Neural cell (in vitro differentiated cells): ENCODE results near the gene ZDHHC14. TPM values are rescaled to one million over a fixed set of nuclear protein-coding genes. Genes with fewer than 3 reads are reported as not detected.

ENCODE experiments used
- H2AFZ ChIP-seq: fragments of 200-600, 300-800 bp; sonication (generic), shearing (Covaris generic); 2 replicates; pipeline ENCODE4 v1.6.0; 2014; ENCODE audit warnings: low read depth, mild to moderate bottlenecking, antibody characterized with exemption, low read length, moderate library complexity
- H3F3A ChIP-seq: fragments of 200-600 bp; shearing (Covaris generic); 2 replicates; pipeline ENCODE4 v1.6.1; 2016; ENCODE audit warnings: mild to moderate bottlenecking, moderate library complexity, mixed read lengths, antibody characterized with exemption, low read length; ENCODE audit not compliant: insufficient read depth, poor library complexity, severe bottlenecking
- H3K27ac ChIP-seq: fragments of 200-600, 300-800 bp; sonication (generic), shearing (Covaris generic); 2 replicates; pipeline ENCODE4 v1.5.1; 2014; ENCODE audit warnings: mild to moderate bottlenecking, low read length, moderate library complexity
- H3K27me3 ChIP-seq: fragments of 300-800, 200-600 bp; sonication (generic), shearing (Covaris generic); 2 replicates; pipeline ENCODE4 v1.6.0; 2014; ENCODE audit warnings: mild to moderate bottlenecking, low read depth, low read length, moderate library complexity; ENCODE audit not compliant: insufficient read depth
- H3K36me3 ChIP-seq: fragments of 300-800, 200-600 bp; sonication (generic), shearing (Covaris generic); 2 replicates; pipeline ENCODE4 v1.5.1; 2014; ENCODE audit warnings: mild to moderate bottlenecking, antibody characterized with exemption, low read length, moderate library complexity; ENCODE audit not compliant: insufficient read depth
- H3K4me2 ChIP-seq: fragments of 300-800, 200-600 bp; sonication (generic), shearing (Covaris generic); 2 replicates; pipeline ENCODE4 v1.6.0; 2014; ENCODE audit warnings: mild to moderate bottlenecking, low read length
- H3K4me3 ChIP-seq: fragments of 300-800, 200-600 bp; sonication (generic), shearing (Covaris generic); 2 replicates; pipeline ENCODE4 v1.5.1; 2014; ENCODE audit warnings: mild to moderate bottlenecking, low read length, moderate library complexity
- H3K79me2 ChIP-seq: fragments of 200-600 bp; shearing (Covaris generic); replicated peaks from 2 replicates; pipeline ENCODE4 v1.6.0; 2014; ENCODE audit warnings: mild to moderate bottlenecking, low read length, moderate library complexity; ENCODE audit not compliant: insufficient read depth
- H3K9ac ChIP-seq: fragments of 300-800, 200-600 bp; sonication (generic), shearing (Covaris generic); 2 replicates; pipeline ENCODE4 v1.6.1; 2016; ENCODE audit warnings: mild to moderate bottlenecking, low read length, mixed read lengths
- H3K9me2 ChIP-seq: fragments of 200-600 bp; shearing (Covaris generic); 2 replicates; pipeline ENCODE4 v1.6.1; 2016; ENCODE audit warnings: mild to moderate bottlenecking, low read length, mixed read lengths; ENCODE audit not compliant: insufficient read depth
- H3K9me3 ChIP-seq: fragments of 200-600, 300-800 bp; sonication (generic), shearing (Covaris generic); 2 replicates; pipeline ENCODE4 v1.6.1; 2016; ENCODE audit warnings: mild to moderate bottlenecking, mixed run types, low read length, moderate library complexity, mixed read lengths
- H4K20me1 ChIP-seq: fragments of 200-600 bp; shearing (Covaris generic); 2 replicates; pipeline ENCODE4 v1.6.1; 2016; ENCODE audit warnings: mild to moderate bottlenecking, mixed run types; ENCODE audit not compliant: insufficient read depth
- CTCF ChIP-seq: fragments of 450-650 bp; IDR thresholded peaks from 2 replicates; pipeline ENCODE4 v1.5.1; 2014; ENCODE audit warnings: antibody characterized with exemption, mild to moderate bottlenecking, moderate library complexity; ENCODE audit not compliant: poor library complexity, severe bottlenecking
- EP300 ChIP-seq: fragments of 450-650 bp; conservative IDR thresholded peaks from 2 replicates; pipeline ENCODE4 v1.6.1; 2014; ENCODE audit warnings: antibody characterized with exemption, mild to moderate bottlenecking, moderate library complexity; ENCODE audit not compliant: poor library complexity, severe bottlenecking
- EZH2 ChIP-seq: fragments of 200-600, 300-800 bp; shearing (Covaris generic), sonication (generic); IDR thresholded peaks from 2 replicates; pipeline ENCODE4 v1.6.1; 2014; ENCODE audit warnings: antibody characterized with exemption, low read length, borderline replicate concordance, mild to moderate bottlenecking; ENCODE audit not compliant: insufficient read depth, poor library complexity, severe bottlenecking
- MXI1 ChIP-seq: fragments of 450-650 bp; conservative IDR thresholded peaks from 2 replicates; pipeline ENCODE4 v1.6.1; 2014; ENCODE audit warnings: antibody characterized with exemption, mild to moderate bottlenecking; ENCODE audit not compliant: poor library complexity, severe bottlenecking
- POLR2AphosphoS5 ChIP-seq: IDR thresholded peaks from 2 replicates; pipeline ENCODE4 v1.6.1; 2012
- RAD21 ChIP-seq: fragments of 450-650 bp; conservative IDR thresholded peaks from 2 replicates; pipeline ENCODE4 v1.6.1; 2014; ENCODE audit warnings: antibody characterized with exemption, mild to moderate bottlenecking, moderate library complexity
- REST ChIP-seq: IDR thresholded peaks from 2 replicates; pipeline ENCODE4 v1.6.1; 2012; ENCODE audit warnings: borderline replicate concordance
- SMC3 ChIP-seq: fragments of 450-650 bp; conservative IDR thresholded peaks from 2 replicates; pipeline ENCODE4 v1.6.1; 2014; ENCODE audit warnings: antibody characterized with exemption, mild to moderate bottlenecking, moderate library complexity; ENCODE audit not compliant: poor library complexity
- TAF1 ChIP-seq: IDR thresholded peaks from 2 replicates; pipeline ENCODE4 v1.6.1; 2012; ENCODE audit warnings: low read depth
- polyA plus RNA-seq: library from polyadenylated mRNA; depleted of rRNA; stranded (reverse); fragments of >200 nt; gene quantifications from 2 replicates; pipeline ENCODE4 v1.2.3, GENCODE V29; 2014

The ZDHHC14 gene
- polyA plus RNA-seq, 1 donor from 2014 or later, result 4.1 TPM

GRCh38 chr6:157520596-157521361 lies 139.8 kb downstream of the ZDHHC14 start:
- Histone ChIP-seq H4K20me1 (no peaks in the 10 kb centered on the region), H3K27me3 (no peaks in the 10 kb centered on the region)

More at GRCh38 chr6:157520596-157521361, 139.8 kb downstream of the ZDHHC14 start:
- no peak for TF ChIP-seq EP300
- no peak for TF ChIP-seq EZH2
- no peak for TF ChIP-seq MXI1
- TF ChIP-seq POLR2AphosphoS5, result no peak
- TF ChIP-seq SMC3, result no peak
- TF ChIP-seq REST, result no peak
- no peak for TF ChIP-seq CTCF
- TF ChIP-seq TAF1, result no peak
- no peak for TF ChIP-seq RAD21
- no peak overlapping the region for H3K9ac ChIP-seq
- H3F3A ChIP-seq, result no peaks in the 10 kb centered on the region
- H3K36me3 ChIP-seq, result no peaks in the 10 kb centered on the region
- H2AFZ ChIP-seq, result no peak overlapping the region
- H3K79me2 ChIP-seq, result no peaks in the 10 kb centered on the region
- H3K27ac ChIP-seq, result no peak overlapping the region
- H3K9me3 ChIP-seq, result no peaks in the 10 kb centered on the region
- no peak overlapping the region for H3K4me2 ChIP-seq
- H3K9me2 ChIP-seq, result no peaks in the 10 kb centered on the region
- no peak overlapping the region for H3K4me3 ChIP-seq
